ENCODE measurements around the gene KIAA0232. TPM values are rescaled to one million over a fixed set of nuclear protein-coding genes. Genes with fewer than 3 reads are reported as not detected.
"Not testable (repeated sequence)": the region's sequence is repeated elsewhere in the genome, so short reads cannot be mapped to it uniquely, and the experiment has no call there.

KIAA0232 gene
- total and polyA plus RNA-seq, 5 donors = 21.8 to 67.0 (median 66.6) TPM

DNA sequence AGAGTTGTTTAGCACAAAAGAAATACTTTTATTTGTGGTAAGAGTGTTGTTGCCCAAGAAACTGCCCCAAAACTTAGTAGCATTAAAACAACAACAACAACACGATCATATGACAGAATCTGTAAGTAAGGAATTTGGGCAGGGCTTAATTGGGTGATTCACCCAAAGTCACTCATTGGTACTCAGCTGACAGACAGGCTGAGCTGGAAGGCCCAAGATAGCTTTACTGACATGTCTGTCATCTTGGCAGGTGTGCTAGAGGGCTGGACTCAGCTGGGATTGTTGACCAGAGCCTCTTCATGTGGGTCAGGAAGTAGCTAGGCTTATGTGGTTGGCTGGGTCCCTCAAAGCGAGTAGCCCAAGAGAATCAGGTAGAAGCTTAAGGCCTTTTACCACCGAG lies 52.3 kb downstream of the KIAA0232 start:
- intact Hi-C loops (cut with DNase I) = no loop called here
- Histone ChIP-seq H3K27ac (ENCODE audit: low read length) (no peak overlapping the region), H3K9me3 (ENCODE audit: control insufficient read depth, low read length) (no peaks in the 10 kb centered on the region), H3K27me3 (ENCODE audit: control insufficient read depth, insufficient read depth) (no peaks in the 10 kb centered on the region), H3K4me1 (ENCODE audit: control insufficient read depth, insufficient read depth, low read length) (peaks cover 2% of the 10 kb centered on the region), H3K4me3 (ENCODE audit: low read length) (no peak overlapping the region)
- DNase-seq (no peak), ATAC-seq (peak in 1 of 2 donors; percentile 54)
- WGBS = 89% methylated on average over 3 of the region's 3 CpGs

GRCh38 chr4:6835616-6836015 lies 53.1 kb downstream of the KIAA0232 start:
- 98% methylated on average over 4 of the region's 4 CpGs for WGBS
- ATAC-seq; H3K27ac ChIP-seq (ENCODE audit: low read length): not testable (repeated sequence)

DNA sequence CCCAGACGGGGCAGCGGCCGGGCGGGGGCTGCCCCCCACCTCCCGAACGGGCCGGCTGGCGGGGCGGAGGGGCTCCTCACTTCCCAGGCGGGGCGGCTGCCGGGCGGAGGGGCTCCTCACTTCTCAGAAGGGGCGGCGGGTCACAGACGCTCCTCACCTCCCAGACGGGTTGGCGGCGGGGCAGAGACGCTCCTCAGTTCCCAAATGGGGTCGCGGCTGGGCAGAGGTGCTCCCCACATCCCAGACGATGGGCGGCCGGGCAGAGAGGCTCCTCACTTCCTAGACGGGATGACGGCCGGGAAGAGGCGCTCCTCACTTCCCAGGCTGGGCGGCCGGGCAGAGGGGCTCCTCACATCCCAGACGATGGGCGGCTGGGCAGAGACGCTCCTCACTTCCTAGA lies 54.6 kb downstream of the KIAA0232 start:
- H3K4me3 ChIP-seq (ENCODE audit: low read length); H3K27me3 ChIP-seq (ENCODE audit: control insufficient read depth, insufficient read depth); H3K9me3 ChIP-seq (ENCODE audit: control insufficient read depth, low read length); intact Hi-C loops (cut with DNase I); H3K27ac ChIP-seq (ENCODE audit: low read length); ATAC-seq; H3K4me1 ChIP-seq (ENCODE audit: control insufficient read depth, insufficient read depth, low read length): not testable (repeated sequence)
- 97% methylated on average over 34 of the region's 34 CpGs for WGBS
- peak in 2 of 3 donors; percentile 52 to 61 for DNase-seq

More at GRCh38 chr4:6835616-6836015, 53.1 kb downstream of the KIAA0232 start:
- H3K9me3 ChIP-seq (ENCODE audit: control insufficient read depth, low read length); DNase-seq; H3K4me3 ChIP-seq (ENCODE audit: low read length); H3K27me3 ChIP-seq (ENCODE audit: control insufficient read depth, insufficient read depth); intact Hi-C loops (cut with DNase I); H3K4me1 ChIP-seq (ENCODE audit: control insufficient read depth, insufficient read depth, low read length): not testable (repeated sequence)

GRCh38 chr4:6839579-6839978 lies 57.1 kb downstream of the KIAA0232 start:
- peak overlapping the region; percentile 87 for H3K27ac ChIP-seq (ENCODE audit: low read length)

DNA sequence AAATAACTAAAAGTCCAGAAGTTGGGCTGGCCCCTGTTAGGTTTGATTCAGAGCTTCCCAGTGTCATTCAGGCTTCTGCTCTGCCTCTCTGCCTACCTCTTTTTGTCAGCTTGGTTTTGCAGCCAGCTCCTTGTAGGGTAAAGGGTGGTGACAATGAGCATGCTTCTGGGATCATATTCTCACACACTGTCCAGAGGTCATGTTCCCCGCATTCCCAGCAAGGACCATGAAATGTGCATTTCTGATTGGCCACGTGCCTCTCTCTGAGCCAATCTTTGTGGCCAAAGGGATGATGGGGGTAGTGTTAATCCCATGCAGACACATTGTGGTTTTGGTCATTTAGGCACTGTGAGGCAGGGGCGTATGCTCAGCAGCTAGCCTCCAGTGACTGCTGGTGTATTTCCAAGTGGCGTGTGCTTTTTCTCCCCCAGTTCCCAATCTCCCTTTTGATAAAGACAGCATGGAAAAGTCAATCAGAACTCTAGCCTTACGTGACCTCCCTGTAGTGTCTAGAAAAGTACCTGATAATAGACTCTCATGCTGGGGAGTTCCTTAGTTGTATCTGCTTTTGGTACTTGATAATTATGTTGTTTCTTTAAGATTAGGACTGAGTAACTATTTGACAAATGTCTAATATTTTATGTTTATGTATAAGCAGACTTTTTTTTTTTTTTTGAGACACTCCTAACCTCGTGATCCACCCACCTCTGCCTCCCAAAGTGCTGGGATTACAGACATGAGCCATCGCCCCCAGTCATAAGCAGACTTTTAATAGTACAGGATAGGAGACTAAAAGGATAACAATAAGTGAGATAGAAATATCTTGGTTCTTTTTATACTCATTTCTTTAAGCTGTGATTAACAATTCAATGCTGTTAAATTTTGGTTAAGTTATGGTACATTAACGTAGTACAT lies 57.8 kb downstream of the KIAA0232 start:
- peak in 2 of 3 donors; percentile 28 to 58 for DNase-seq
- 33% methylated on average over 8 of the region's 8 CpGs for WGBS
- Histone ChIP-seq H3K27me3 (ENCODE audit: control insufficient read depth, insufficient read depth) (no peaks in the 10 kb centered on the region), H3K27ac (ENCODE audit: low read length) (peak overlapping the region; percentile 87), H3K4me3 (ENCODE audit: low read length) (no peak overlapping the region), H3K9me3 (ENCODE audit: control insufficient read depth, low read length) (no peaks in the 10 kb centered on the region), H3K4me1 (ENCODE audit: control insufficient read depth, insufficient read depth, low read length) (peaks cover 6% of the 10 kb centered on the region)
- intact Hi-C loops (cut with DNase I) = no loop called here
- ATAC-seq = peak; percentile 80 to 92

More at GRCh38 chr4:6839579-6839978, 57.1 kb downstream of the KIAA0232 start:
- no peak overlapping the region for H3K4me3 ChIP-seq (ENCODE audit: low read length)
- H3K4me1 ChIP-seq (ENCODE audit: control insufficient read depth, insufficient read depth, low read length) = peaks cover 6% of the 10 kb centered on the region
- peak in 1 of 2 donors; percentile 15 for ATAC-seq
- intact Hi-C loops (cut with DNase I) = no loop called here
- DNase-seq = no peak
- no peaks in the 10 kb centered on the region for H3K27me3 ChIP-seq (ENCODE audit: control insufficient read depth, insufficient read depth)
- WGBS = 77% methylated on average over 4 of the region's 4 CpGs
- no peaks in the 10 kb centered on the region for H3K9me3 ChIP-seq (ENCODE audit: control insufficient read depth, low read length)

DNA sequence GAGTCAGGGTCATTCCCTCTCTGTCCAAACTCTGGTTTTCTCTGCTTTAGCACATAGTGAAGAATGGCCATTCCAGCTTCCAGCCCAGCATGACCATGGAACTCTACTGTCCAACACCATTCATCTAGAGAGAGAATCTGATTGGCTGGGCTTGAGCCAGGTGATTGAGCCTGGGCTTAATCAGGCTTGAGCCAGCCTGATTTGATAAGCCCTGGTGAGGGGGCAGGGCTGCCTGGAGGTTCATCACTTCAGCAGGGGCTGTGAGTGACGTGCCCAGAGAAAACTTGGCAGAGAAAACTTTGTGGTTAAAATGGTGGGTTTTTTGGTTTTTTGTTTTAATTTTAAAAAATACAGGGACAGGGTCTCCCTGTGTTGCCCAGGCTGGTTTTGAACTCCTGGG lies 62.5 kb downstream of the KIAA0232 start:
- intact Hi-C loops (cut with DNase I) = no loop called here
- Histone ChIP-seq H3K9me3 (ENCODE audit: control insufficient read depth, low read length) (no peaks in the 10 kb centered on the region), H3K4me3 (ENCODE audit: low read length) (no peak overlapping the region), H3K4me1 (ENCODE audit: control insufficient read depth, insufficient read depth, low read length) (peaks cover 5% of the 10 kb centered on the region), H3K27me3 (ENCODE audit: control insufficient read depth, insufficient read depth) (no peaks in the 10 kb centered on the region), H3K27ac (ENCODE audit: low read length) (peak overlapping the region; percentile 4)
- no peak for DNase-seq
- no peak for ATAC-seq
- WGBS = 70% methylated on average over 1 of the region's 1 CpG

DNA sequence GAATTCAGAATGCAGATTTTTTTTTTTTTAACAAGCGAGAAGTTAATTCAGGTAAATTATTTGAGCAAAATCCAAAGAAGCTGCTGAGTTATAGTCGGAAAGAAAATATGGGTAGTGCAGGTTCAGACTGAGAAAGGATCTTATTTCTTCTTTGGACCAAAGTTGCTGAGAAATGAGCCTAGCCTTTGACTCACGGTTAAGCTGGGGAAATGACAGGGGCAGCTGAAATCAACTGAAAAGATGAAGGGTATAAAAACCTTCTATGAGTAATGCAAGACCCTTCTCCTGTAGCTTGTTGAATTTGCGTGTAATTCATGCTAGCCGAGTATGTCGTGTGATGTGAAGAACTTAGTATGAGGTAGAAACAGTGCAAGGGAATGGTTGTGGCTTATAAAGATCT lies 63.0 kb downstream of the KIAA0232 start:
- H3K27me3 ChIP-seq (ENCODE audit: control insufficient read depth, insufficient read depth) = no peaks in the 10 kb centered on the region
- H3K4me3 ChIP-seq (ENCODE audit: low read length) = no peak overlapping the region
- DNase-seq = no peak
- H3K4me1 ChIP-seq (ENCODE audit: control insufficient read depth, insufficient read depth, low read length) = peaks cover 2% of the 10 kb centered on the region
- H3K27ac ChIP-seq (ENCODE audit: low read length) = no peak overlapping the region
- intact Hi-C loops (cut with DNase I) = no loop called here
- no peaks in the 10 kb centered on the region for H3K9me3 ChIP-seq (ENCODE audit: control insufficient read depth, low read length)
- no peak for ATAC-seq
- WGBS = 94% methylated on average over 6 of the region's 6 CpGs

- no peak for DNase-seq
- Histone ChIP-seq H3K27me3 (ENCODE audit: control insufficient read depth, insufficient read depth) (no peaks in the 10 kb centered on the region), H3K27ac (ENCODE audit: low read length) (no peak overlapping the region), H3K9me3 (ENCODE audit: control insufficient read depth, low read length) (no peaks in the 10 kb centered on the region), H3K4me3 (ENCODE audit: low read length) (no peak overlapping the region), H3K4me1 (ENCODE audit: control insufficient read depth, insufficient read depth, low read length) (peaks cover 2% of the 10 kb centered on the region)
- intact Hi-C loops (cut with DNase I) = no loop called here
- ATAC-seq = peak; percentile 54
- 33% methylated on average over 2 of the region's 2 CpGs for WGBS
These were observed 64.7 kb downstream of the KIAA0232 start for GRCh38 chr4:6847178-6847577.

DNA sequence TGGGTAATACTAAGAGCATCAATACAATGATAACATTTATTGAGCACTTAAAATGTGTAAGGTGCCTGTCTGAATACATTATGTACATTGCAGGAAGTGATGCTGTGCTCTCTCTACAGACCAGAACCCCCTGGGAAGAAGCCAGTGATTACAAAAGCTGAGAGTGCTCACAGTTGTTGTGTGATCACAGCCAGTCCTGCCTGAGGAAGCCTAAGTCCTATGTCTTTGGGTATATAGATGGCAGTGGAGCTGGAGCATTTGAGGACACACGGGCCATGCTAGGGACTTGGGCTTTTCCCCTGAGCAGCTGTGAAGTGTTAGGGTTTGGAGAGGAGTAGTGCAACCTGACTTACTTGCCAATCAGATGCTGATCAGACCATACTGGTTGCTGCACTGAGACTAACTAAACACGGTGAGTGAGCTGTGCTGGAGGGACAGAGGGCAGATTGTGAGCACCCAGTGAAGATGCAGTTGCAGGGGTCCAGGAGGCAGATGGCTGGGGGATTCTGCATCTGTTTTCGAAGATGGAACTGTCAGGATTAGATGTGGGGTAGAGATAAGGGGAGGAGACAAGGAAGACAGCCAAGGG lies 66.3 kb downstream of the KIAA0232 start:
- Histone ChIP-seq H3K27me3 (ENCODE audit: control insufficient read depth, insufficient read depth) (no peaks in the 10 kb centered on the region), H3K27ac (ENCODE audit: low read length) (no peak overlapping the region), H3K4me1 (ENCODE audit: control insufficient read depth, insufficient read depth, low read length) (peaks cover 2% of the 10 kb centered on the region), H3K4me3 (ENCODE audit: low read length) (no peak overlapping the region), H3K9me3 (ENCODE audit: control insufficient read depth, low read length) (peaks cover 1% of the 10 kb centered on the region)
- DNase-seq (no peak), ATAC-seq (peak in 1 of 2 donors; percentile 32)
- intact Hi-C loops (cut with DNase I) = no loop called here
- 84% methylated on average over 3 of the region's 3 CpGs for WGBS

GRCh38 chr4:6849691-6850090 lies 67.2 kb downstream of the KIAA0232 start:
- intact Hi-C loops (cut with DNase I) = no loop called here
- no peaks in the 10 kb centered on the region for H3K27me3 ChIP-seq (ENCODE audit: control insufficient read depth, insufficient read depth)
- no peak for DNase-seq
- peaks cover 1% of the 10 kb centered on the region for H3K9me3 ChIP-seq (ENCODE audit: control insufficient read depth, low read length)
- peaks cover 6% of the 10 kb centered on the region for H3K4me1 ChIP-seq (ENCODE audit: control insufficient read depth, insufficient read depth, low read length)
- 98% methylated on average over 4 of the region's 4 CpGs for WGBS
- H3K4me3 ChIP-seq (ENCODE audit: low read length) = no peak overlapping the region
- H3K27ac ChIP-seq (ENCODE audit: low read length) = no peak overlapping the region
- ATAC-seq = no peak

- WGBS = over 99% methylated on average over 5 of the region's 5 CpGs
- DNase-seq = no peak
- Histone ChIP-seq H3K4me3 (ENCODE audit: low read length) (no peak overlapping the region), H3K27ac (ENCODE audit: low read length) (no peak overlapping the region), H3K9me3 (ENCODE audit: control insufficient read depth, low read length) (peaks cover 1% of the 10 kb centered on the region), H3K4me1 (ENCODE audit: control insufficient read depth, insufficient read depth, low read length) (peaks cover 4% of the 10 kb centered on the region), H3K27me3 (ENCODE audit: control insufficient read depth, insufficient read depth) (no peaks in the 10 kb centered on the region)
- intact Hi-C loops (cut with DNase I) = no loop called here
- ATAC-seq = no peak
These were observed 68.9 kb downstream of the KIAA0232 start for GRCh38 chr4:6851431-6851830.

All from right cardiac atrium (tissue), 5 donors.